ENCODE results near the gene FAM167B. TPM values are rescaled to one million over a fixed set of nuclear protein-coding genes. Genes with fewer than 3 reads are reported as not detected.
A peak's percentile ranks its signal among the peaks of the same experiment; 100 is the strongest.

Gene FAM167B
- total and polyA plus RNA-seq, 9 donors = 1.5 to 7.8 (median 3.2) TPM; not detected in 1

DNA sequence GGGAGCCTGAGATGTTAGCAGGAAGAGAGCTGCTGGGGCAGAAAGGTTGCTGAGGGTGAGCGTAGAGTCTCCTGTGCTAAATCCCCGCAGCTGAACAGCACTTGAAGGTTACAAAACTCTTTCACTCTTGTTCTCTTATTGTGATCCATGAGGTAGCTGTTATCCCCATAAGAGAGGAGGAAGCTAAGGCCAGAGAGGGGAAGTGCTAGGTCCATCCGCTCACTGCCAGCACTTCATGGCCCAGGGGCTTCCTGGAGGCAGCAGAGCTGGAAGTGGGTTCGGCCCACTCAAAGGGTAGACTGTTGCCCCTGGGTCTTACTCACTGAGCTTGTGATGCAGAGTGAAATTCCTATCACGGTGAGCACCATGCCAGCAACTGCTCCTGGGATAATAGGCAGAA lies 30.5 kb upstream of the FAM167B start:
- no peak for DNase-seq
- H3K9me3 ChIP-seq = no peaks in the 10 kb centered on the region
- H3K27ac ChIP-seq = no peak overlapping the region
- H3K4me3 ChIP-seq = no peak overlapping the region
- no peaks in the 10 kb centered on the region for H3K36me3 ChIP-seq
- peaks cover 9% of the 10 kb centered on the region for H3K4me1 ChIP-seq (ENCODE audit: insufficient read depth)
- no peaks in the 10 kb centered on the region for H3K27me3 ChIP-seq
- intact Hi-C loops (cut with DNase I) = no loop called here
- TF ChIP-seq EP300 (IDR thresholded peaks at IDR 0.05) = no peak
- WGBS, 3 donors = 84 to 90% (median 90%) methylated on average over 5 of the region's 5 CpGs

DNA sequence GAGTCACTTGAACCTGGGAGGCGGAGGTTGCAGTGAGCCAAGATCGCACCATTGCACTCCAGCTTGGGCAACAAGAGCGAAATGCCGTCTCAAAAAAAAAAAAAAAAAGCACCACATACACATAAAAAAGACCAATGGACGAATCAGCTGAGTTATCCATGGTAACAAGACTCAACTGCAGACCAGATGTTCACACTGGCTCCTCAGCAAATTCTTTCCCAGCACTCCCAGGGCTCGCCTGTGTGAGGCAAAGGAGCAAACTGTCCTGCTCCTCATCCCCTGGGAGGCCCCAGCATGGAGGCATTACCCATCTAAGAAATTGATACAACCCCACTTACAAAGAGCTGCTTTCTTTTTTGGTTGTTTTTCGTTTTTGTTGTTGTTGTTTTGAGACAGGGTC lies 28.0 kb upstream of the FAM167B start:
- DNase-seq = no peak
- Histone ChIP-seq H3K4me3 (no peak overlapping the region), H3K27me3 (no peaks in the 10 kb centered on the region), H3K9me3 (no peaks in the 10 kb centered on the region), H3K27ac (no peak overlapping the region), H3K4me1 (ENCODE audit: insufficient read depth) (peaks cover 9% of the 10 kb centered on the region), H3K36me3 (no peaks in the 10 kb centered on the region)
- TF ChIP-seq POLR2A (IDR thresholded peaks at IDR 0.05) = no peak
- TF ChIP-seq, protein P1, sequence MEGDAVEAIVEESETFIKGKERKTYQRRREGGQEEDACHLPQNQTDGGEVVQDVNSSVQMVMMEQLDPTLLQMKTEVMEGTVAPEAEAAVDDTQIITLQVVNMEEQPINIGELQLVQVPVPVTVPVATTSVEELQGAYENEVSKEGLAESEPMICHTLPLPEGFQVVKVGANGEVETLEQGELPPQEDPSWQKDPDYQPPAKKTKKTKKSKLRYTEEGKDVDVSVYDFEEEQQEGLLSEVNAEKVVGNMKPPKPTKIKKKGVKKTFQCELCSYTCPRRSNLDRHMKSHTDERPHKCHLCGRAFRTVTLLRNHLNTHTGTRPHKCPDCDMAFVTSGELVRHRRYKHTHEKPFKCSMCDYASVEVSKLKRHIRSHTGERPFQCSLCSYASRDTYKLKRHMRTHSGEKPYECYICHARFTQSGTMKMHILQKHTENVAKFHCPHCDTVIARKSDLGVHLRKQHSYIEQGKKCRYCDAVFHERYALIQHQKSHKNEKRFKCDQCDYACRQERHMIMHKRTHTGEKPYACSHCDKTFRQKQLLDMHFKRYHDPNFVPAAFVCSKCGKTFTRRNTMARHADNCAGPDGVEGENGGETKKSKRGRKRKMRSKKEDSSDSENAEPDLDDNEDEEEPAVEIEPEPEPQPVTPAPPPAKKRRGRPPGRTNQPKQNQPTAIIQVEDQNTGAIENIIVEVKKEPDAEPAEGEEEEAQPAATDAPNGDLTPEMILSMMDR (IDR thresholded peaks at IDR 0.05) = no peak
- TF ChIP-seq EP300 (IDR thresholded peaks at IDR 0.05) = no peak
- 76 to 84% (median 81%) methylated on average over 7 of the region's 7 CpGs for WGBS, 3 donors
- intact Hi-C loops (cut with DNase I) = no loop called here

GRCh38 chr1:32220746-32221580 lies 26.1 kb upstream of the FAM167B start:
- no peaks in the 10 kb centered on the region for H3K27me3 ChIP-seq
- H3K9me3 ChIP-seq = no peaks in the 10 kb centered on the region
- TF ChIP-seq, protein P1 (IDR thresholded peaks at IDR 0.05) = no peak
- TF ChIP-seq POLR2A (IDR thresholded peaks at IDR 0.05) = no peak
- no peak for TF ChIP-seq EP300 (IDR thresholded peaks at IDR 0.05)
- intact Hi-C loops (cut with DNase I) = no loop called here
- WGBS, 3 donors = 86 to 95% (median 91%) methylated on average over 4 of the region's 4 CpGs
- H3K27ac ChIP-seq = no peak overlapping the region
- peaks cover 9% of the 10 kb centered on the region for H3K4me1 ChIP-seq (ENCODE audit: insufficient read depth)
- peak overlapping the region; percentile 95 for H3K4me3 ChIP-seq
- DNase-seq = no peak
- H3K36me3 ChIP-seq = no peaks in the 10 kb centered on the region

DNA sequence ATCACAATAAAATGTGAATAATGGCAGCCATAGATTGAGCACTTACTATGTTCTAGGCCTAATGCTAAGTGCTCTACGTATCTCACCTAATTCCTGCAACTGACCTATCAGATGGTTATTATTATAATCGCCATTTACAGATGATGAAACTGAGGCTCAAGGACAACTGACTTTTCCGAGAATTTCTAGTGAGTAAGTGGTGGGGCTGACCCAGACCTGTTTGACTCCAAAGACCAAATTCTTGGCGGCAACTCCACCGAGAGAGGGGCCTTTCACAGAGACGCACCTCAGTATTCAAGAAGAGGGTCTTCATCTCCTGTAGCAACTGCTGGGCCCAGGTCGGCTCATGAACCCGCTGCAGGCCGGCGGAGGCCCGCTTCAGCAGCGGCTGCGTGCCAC lies 25.4 kb upstream of the FAM167B start:
- TF ChIP-seq, protein P1 (IDR thresholded peaks at IDR 0.05) = no peak
- no peak for TF ChIP-seq POLR2A (IDR thresholded peaks at IDR 0.05)
- H3K4me3 ChIP-seq = peak overlapping the region; percentile 95
- intact Hi-C loops (cut with DNase I) = no loop called here
- H3K4me1 ChIP-seq (ENCODE audit: insufficient read depth) = peaks cover 9% of the 10 kb centered on the region
- WGBS, 3 donors = 1 to 4% (median 1%) methylated on average over 13 of the region's 13 CpGs
- no peak overlapping the region for H3K27ac ChIP-seq
- no peak for DNase-seq
- no peaks in the 10 kb centered on the region for H3K9me3 ChIP-seq
- no peaks in the 10 kb centered on the region for H3K27me3 ChIP-seq
- H3K36me3 ChIP-seq = no peaks in the 10 kb centered on the region

All from ovary (tissue), 9 donors.